K562 (cell line): ENCODE measurements around the gene AUNIP. TPM values are rescaled to one million over a fixed set of nuclear protein-coding genes. Genes with fewer than 3 reads are reported as not detected.

Experiments used
- BCOR ChIP-seq: fragments of 450-650 bp; IDR thresholded peaks from 2 replicates; pipeline ENCODE4 v1.6.1; 2016
- CBX1 ChIP-seq: sonication (generic); IDR thresholded peaks from 2 replicates; pipeline ENCODE4 v1.6.1; 2016; ENCODE audit warnings: antibody characterized with exemption, low read depth, mild to moderate bottlenecking
- CBX2 ChIP-seq: fragments of 200-600 bp; sonication (generic); IDR thresholded peaks from one replicate; pipeline ENCODE4 v1.6.1; 2012; ENCODE audit warnings: mild to moderate bottlenecking, low read length, inconsistent platforms; ENCODE audit not compliant: insufficient read depth, poor library complexity, severe bottlenecking
- CEBPB ChIP-seq: fragments of 450-650 bp; IDR thresholded peaks from 2 replicates; pipeline ENCODE4 v1.6.1; 2016; ENCODE audit warnings: missing genetic modification characterization, missing compliant biosample characterization
- ELF4 ChIP-seq: fragments of 450-650 bp; formaldehyde crosslinking; IDR thresholded peaks from 2 replicates; pipeline ENCODE4 v1.4.0; 2022; ENCODE audit warnings: missing genetic modification characterization
- FOXA3 ChIP-seq, 2 experiments: fragments of 450-650 bp in 1 of 2; sonication (generic) in 1 of 2; formaldehyde crosslinking; IDR thresholded peaks in 1 of 2; conservative IDR thresholded peaks in 1 of 2; 2 replicates each; pipeline versions ENCODE4 v1.4.0 to v1.8.0; 2020 to 2022; ENCODE audit warnings: mild to moderate bottlenecking in 2 of 2, missing genetic modification reagents in 1 of 2
- FOXK2 ChIP-seq, 2 experiments: fragments of 450-650 bp; IDR thresholded peaks in 1 of 2; conservative IDR thresholded peaks in 1 of 2; 2 replicates each; pipeline ENCODE4 v1.6.1; 2016; ENCODE audit warnings: low read depth in 2 of 2, mild to moderate bottlenecking in 1 of 2
- HDGF ChIP-seq: fragments of 450-650 bp; IDR thresholded peaks from 2 replicates; pipeline ENCODE4 v1.6.1; 2016
- HMBOX1 ChIP-seq: sonication (generic); IDR thresholded peaks from 2 replicates; pipeline ENCODE4 v1.6.1; 2016
- KHSRP ChIP-seq: fragments of 450-650 bp; IDR thresholded peaks from 2 replicates; pipeline ENCODE4 v1.6.1; 2017
- MCM3 ChIP-seq: fragments of 450-650 bp; IDR thresholded peaks from 2 replicates; pipeline ENCODE4 v1.6.1; 2016
- MTA1 ChIP-seq: fragments of 450-650 bp; IDR thresholded peaks from 2 replicates; pipeline ENCODE4 v1.6.1; 2017; ENCODE audit warnings: borderline replicate concordance
- MYC ChIP-seq, 2 experiments: fragments of 250-450 bp in 1 of 2; sonication (Bioruptor Pico) in 1 of 2; IDR thresholded peaks; 2 replicates each; pipeline versions ENCODE4 v1.5.1 to v1.6.1; 2012 to 2021; ENCODE audit warnings: low read depth in 2 of 2, borderline replicate concordance in 1 of 2, improper control_type of control experiment in 1 of 2, low read length in 1 of 2, mild to moderate bottlenecking in 1 of 2, moderate library complexity in 1 of 2
- NFYB ChIP-seq: IDR thresholded peaks from 2 replicates; pipeline ENCODE4 v1.6.1; 2011; ENCODE audit warnings: mild to moderate bottlenecking, moderate library complexity; ENCODE audit not compliant: insufficient read length; ENCODE audit errors: extremely low read depth
- POLR2B ChIP-seq: fragments of 450-650 bp; IDR thresholded peaks from 2 replicates; pipeline ENCODE4 v1.6.1; 2018; ENCODE audit warnings: low read depth; ENCODE audit not compliant: partially characterized antibody
- PYGO2 ChIP-seq: fragments of 450-650 bp; IDR thresholded peaks from 2 replicates; pipeline ENCODE4 v1.6.1; 2016; ENCODE audit warnings: mild to moderate bottlenecking, missing genetic modification characterization, moderate library complexity, missing compliant biosample characterization
- RBFOX2 ChIP-seq: fragments of 200-400 bp; formaldehyde crosslinking; IDR thresholded peaks from 2 replicates; pipeline ENCODE4 v1.6.1; 2017; ENCODE audit warnings: low read depth, mild to moderate bottlenecking, low read length, moderate library complexity
- SIN3A ChIP-seq, 2 experiments: fragments of 150-350 bp in 1 of 2; IDR thresholded peaks; 2 replicates each; pipeline ENCODE4 v1.6.1; 2011 to 2016; ENCODE audit warnings: borderline replicate concordance in 2 of 2, low read depth in 2 of 2, low read length in 2 of 2, mild to moderate bottlenecking in 2 of 2, moderate library complexity in 2 of 2; ENCODE audit not compliant: control insufficient read depth in 1 of 2
- SMAD3 ChIP-seq: fragments of 450-650 bp; formaldehyde crosslinking; conservative IDR thresholded peaks from 2 replicates; pipeline ENCODE4 v1.4.0; 2020; ENCODE audit warnings: mild to moderate bottlenecking
- SMAD4 ChIP-seq: fragments of 250-450 bp; sonication (Bioruptor Pico); conservative IDR thresholded peaks from 2 replicates; pipeline ENCODE4 v1.8.0; 2021; ENCODE audit warnings: inconsistent platforms, mild to moderate bottlenecking, moderate library complexity
- U2AF1 ChIP-seq: fragments of 200-400 bp; formaldehyde crosslinking; optimal IDR thresholded peaks from 2 replicates; pipeline ENCODE3; 2017; ENCODE audit warnings: mild to moderate bottlenecking, low read depth, low read length, moderate library complexity
- ZNF23 ChIP-seq: fragments of 250-450 bp; sonication (Bioruptor Pico); IDR thresholded peaks from 2 replicates; pipeline ENCODE4 v1.4.0; 2020; ENCODE audit warnings: mild to moderate bottlenecking
- ZNF280A ChIP-seq: fragments of 450-650 bp; IDR thresholded peaks from 2 replicates; pipeline ENCODE4 v1.6.1; 2018; ENCODE audit warnings: mild to moderate bottlenecking, low read depth; ENCODE audit not compliant: partially characterized antibody
- ZNF512 ChIP-seq: IDR thresholded peaks from 2 replicates; pipeline ENCODE4 v1.6.1; 2016; ENCODE audit warnings: missing genetic modification characterization, missing compliant biosample characterization
- ZNF584 ChIP-seq: fragments of 200-800 bp; sonication (Bioruptor generic); IDR thresholded peaks from 2 replicates; pipeline ENCODE4 v1.6.1; 2016; ENCODE audit warnings: low read depth, mild to moderate bottlenecking, missing genetic modification characterization, missing compliant biosample characterization
- polyA plus RNA-seq, 8 experiments: library from polyadenylated mRNA; depleted of rRNA in 4 of 8; stranded (reverse) in 5 of 8; unstranded in 3 of 8; fragments of >200 nt; fragmentation: Nextera tagmentation in 2 of 8; fragmentation: Illumina TruSeq in 1 of 8; extraction: Ambion mirVana in 2 of 8; extraction: Trizol in 1 of 8; gene quantifications; 2 replicates each; pipeline versions ENCODE4 v1.2.1 to v1.2.3, GENCODE V29; 2011 to 2014; ENCODE audit warnings: inconsistent platforms in 1 of 8, missing spikeins in 1 of 8
- total RNA-seq, 7 experiments: library from RNA; depleted of rRNA in 6 of 7; stranded (reverse); fragments of >200 nt in 6 of 7; fragmentation: Illumina TruSeq in 2 of 7; extraction: Trizol in 2 of 7; gene quantifications; 2 replicates each; pipeline versions ENCODE4 v1.2.1 to v1.2.3, GENCODE V29; 2011 to 2021; ENCODE audit warnings: low replicate concordance in 1 of 7

The AUNIP gene
- total and polyA plus RNA-seq, 9 of the 15 experiments (the other 6 are each of a cell fraction or from before 2014, with no cell fraction given), result 12.1 to 53.8 (median 47.1) TPM

GRCh38 chr1:25875154-25875855, 16.0 kb upstream of the AUNIP start, which contains the start of gene PAQR7 (continued):
- TF ChIP-seq ZNF280A (no peak), KHSRP (no peak), SMAD4 (peak; percentile 95), ZNF512 (tag) (no peak), PYGO2 (tag) (no peak), ELF4 (CRISPR knock-in tag) (no peak), ZNF23 (CRISPR knock-in tag) (no peak), POLR2B (peak; percentile 61), CBX2 (no peak), FOXA3 (CRISPR knock-in tag; conservative IDR thresholded peaks at IDR 0.05 in 1 of 2, IDR thresholded peaks at IDR 0.05 in 1 of 2) (peak in 1 of 2 experiments; percentile 85; a peak in 2 of 4 replicates), SIN3A (IDR thresholded peaks at IDR 0.05; ENCODE audit: borderline replicate concordance in 2 of 2, control insufficient read depth in 1 of 2, low read depth in 2 of 2, low read length in 2 of 2) (0 out of 4 replicates have a peak, but pooled peaks of 1 of the 2 experiments have one; percentile 52), U2AF1 (no peak), MCM3 (no peak), RBFOX2 (peak; percentile 87), CEBPB (no peak), CBX1 (no peak; the same call in 1 of the 2 replicates), ZNF584 (CRISPR knock-in tag) (0 out of 2 replicates have a peak, but pooled peaks have one; percentile 32), HMBOX1 (no peak), MYC (IDR thresholded peaks at IDR 0.05; ENCODE audit: low read depth, low read length) (peak; percentile 94), MYC (CRISPR knock-in tag; IDR thresholded peaks at IDR 0.05; ENCODE audit: borderline replicate concordance, low read depth) (peak; percentile 75; the same call in 1 of the 2 replicates), BCOR (peak; percentile 63), SMAD3 (CRISPR knock-in tag) (no peak), MTA1 (peak; percentile 20; the same call in 1 of the 2 replicates), NFYB (no peak), HDGF (peak; percentile 93), FOXK2 (conservative IDR thresholded peaks at IDR 0.05 in 1 of 2, IDR thresholded peaks at IDR 0.05 in 1 of 2; ENCODE audit: low read depth in 2 of 2) (no peak)
